ENCODE data around the gene POLR2E. TPM values are rescaled to one million over a fixed set of nuclear protein-coding genes. Genes with fewer than 3 reads are reported as not detected.

The POLR2E gene
- polyA plus RNA-seq, 1 donor (not counting 4 experiments of a cell fraction or from before 2014, with no cell fraction given): 178 TPM

DNA sequence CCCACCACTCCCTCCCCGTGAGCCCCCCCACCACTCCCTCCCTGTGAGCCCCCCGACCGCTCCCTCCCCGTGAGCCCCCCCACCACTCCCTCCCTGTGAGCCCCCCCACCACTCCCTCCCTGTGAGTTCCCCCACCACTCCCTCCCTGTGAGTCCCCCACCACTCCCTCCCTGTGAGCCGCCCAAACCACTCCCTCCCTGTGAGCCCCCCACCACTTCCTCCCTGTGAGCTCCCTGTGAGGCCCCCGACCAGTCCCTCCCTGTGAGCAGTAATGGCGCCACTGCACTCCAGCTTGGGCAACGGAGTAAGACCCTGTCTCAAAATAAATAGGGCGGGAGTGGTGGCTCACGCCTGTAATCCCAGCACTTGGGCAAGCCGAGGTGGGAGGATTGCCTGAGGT is 45.4 kb downstream of the POLR2E start:
- H3K4me3 ChIP-seq (ENCODE audit: control insufficient read depth in 2 of 3, extremely low read depth in 1 of 3, insufficient read depth in 2 of 3, low read depth in 1 of 3, low read length in 3 of 3): no peak overlapping the region
- H3K9ac ChIP-seq (ENCODE audit: control insufficient read depth, extremely low read depth, insufficient read depth, low read length): no peak overlapping the region
- no peak overlapping the region for H2AFZ ChIP-seq (ENCODE audit: control insufficient read depth, low read length)
- no peaks in the 10 kb centered on the region for H3K27me3 ChIP-seq (ENCODE audit: control insufficient read depth, extremely low read depth, insufficient read depth, low read length)
- H3K27ac ChIP-seq (ENCODE audit: control insufficient read depth, insufficient read depth, low read length): no peak overlapping the region
- dilution Hi-C loops (cut with MboI; ENCODE audit: extremely low pct_ligation_motif_present, low sequenced_read_pairs): no loop called here
- no peaks in the 10 kb centered on the region for H4K20me1 ChIP-seq (ENCODE audit: control insufficient read depth, extremely low read depth, insufficient read depth, low read length)
- no peak for FAIRE-seq
- H3K9me1 ChIP-seq (ENCODE audit: control insufficient read depth, extremely low read depth, insufficient read depth, low read length): no peaks in the 10 kb centered on the region
- no peaks in the 10 kb centered on the region for H3K79me2 ChIP-seq (ENCODE audit: control insufficient read depth, insufficient read depth, low read length)
- H3K4me2 ChIP-seq (ENCODE audit: control insufficient read depth, extremely low read depth, insufficient read depth, low read depth, low read length): no peak overlapping the region
- DNase-seq (ENCODE audit: low read depth, low spot score): no peak
- no peaks in the 10 kb centered on the region for H3K4me1 ChIP-seq (ENCODE audit: control insufficient read depth, extremely low read depth, insufficient read depth, low read length)
- H3K36me3 ChIP-seq (ENCODE audit: control insufficient read depth in 2 of 2, extremely low read depth in 1 of 2, insufficient read depth in 2 of 2, low read length in 2 of 2): peaks cover 0 to 11% of the 10 kb centered on the region in 2 experiments
- TF ChIP-seq, protein P1, sequence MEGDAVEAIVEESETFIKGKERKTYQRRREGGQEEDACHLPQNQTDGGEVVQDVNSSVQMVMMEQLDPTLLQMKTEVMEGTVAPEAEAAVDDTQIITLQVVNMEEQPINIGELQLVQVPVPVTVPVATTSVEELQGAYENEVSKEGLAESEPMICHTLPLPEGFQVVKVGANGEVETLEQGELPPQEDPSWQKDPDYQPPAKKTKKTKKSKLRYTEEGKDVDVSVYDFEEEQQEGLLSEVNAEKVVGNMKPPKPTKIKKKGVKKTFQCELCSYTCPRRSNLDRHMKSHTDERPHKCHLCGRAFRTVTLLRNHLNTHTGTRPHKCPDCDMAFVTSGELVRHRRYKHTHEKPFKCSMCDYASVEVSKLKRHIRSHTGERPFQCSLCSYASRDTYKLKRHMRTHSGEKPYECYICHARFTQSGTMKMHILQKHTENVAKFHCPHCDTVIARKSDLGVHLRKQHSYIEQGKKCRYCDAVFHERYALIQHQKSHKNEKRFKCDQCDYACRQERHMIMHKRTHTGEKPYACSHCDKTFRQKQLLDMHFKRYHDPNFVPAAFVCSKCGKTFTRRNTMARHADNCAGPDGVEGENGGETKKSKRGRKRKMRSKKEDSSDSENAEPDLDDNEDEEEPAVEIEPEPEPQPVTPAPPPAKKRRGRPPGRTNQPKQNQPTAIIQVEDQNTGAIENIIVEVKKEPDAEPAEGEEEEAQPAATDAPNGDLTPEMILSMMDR (optimal IDR thresholded peaks at IDR 0.05 in 1 of 3, IDR thresholded peaks at IDR 0.05 in 1 of 3, conservative IDR thresholded peaks at IDR 0.05 in 1 of 3; ENCODE audit: extremely low read depth in 1 of 3, insufficient read depth in 2 of 3, low read length in 3 of 3): no peak
- TF ChIP-seq EZH2 (IDR thresholded peaks at IDR 0.05; ENCODE audit: low read length): no peak
- no peaks in the 10 kb centered on the region for H3K9me3 ChIP-seq (ENCODE audit: control insufficient read depth, low read depth, low read length)

DNA sequence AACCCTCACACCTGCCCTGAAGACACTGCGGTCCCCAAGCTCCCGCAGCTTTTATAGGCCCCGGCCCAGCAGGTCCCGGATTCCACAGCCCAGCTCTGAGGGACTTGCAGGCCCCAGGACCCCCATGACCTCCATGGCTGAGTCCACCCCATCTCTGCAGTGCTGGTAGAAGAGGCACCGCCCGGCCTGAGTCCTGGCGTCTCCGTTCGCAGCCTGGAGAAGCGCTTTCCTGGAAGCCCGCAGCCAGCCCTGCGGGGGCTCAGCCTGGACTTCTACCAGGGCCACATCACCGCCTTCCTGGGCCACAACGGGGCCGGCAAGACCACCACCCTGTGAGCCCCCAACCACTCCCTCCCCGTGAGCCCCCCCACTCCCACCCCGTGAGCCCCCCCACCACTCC is 46.1 kb downstream of the POLR2E start:
- FAIRE-seq: no peak
- dilution Hi-C loops (cut with MboI; ENCODE audit: extremely low pct_ligation_motif_present, low sequenced_read_pairs): no loop called here

More for the DNA sequence above, 46.1 kb downstream of the POLR2E start:
- peaks cover 0 to 8% of the 10 kb centered on the region in 2 experiments for H3K36me3 ChIP-seq (ENCODE audit: control insufficient read depth in 2 of 2, extremely low read depth in 1 of 2, insufficient read depth in 2 of 2, low read length in 2 of 2)
- H3K9me3 ChIP-seq (ENCODE audit: control insufficient read depth, low read depth, low read length): no peaks in the 10 kb centered on the region
- no peak overlapping the region for H2AFZ ChIP-seq (ENCODE audit: control insufficient read depth, low read length)
- H3K79me2 ChIP-seq (ENCODE audit: control insufficient read depth, insufficient read depth, low read length): no peaks in the 10 kb centered on the region
- H3K27me3 ChIP-seq (ENCODE audit: control insufficient read depth, extremely low read depth, insufficient read depth, low read length): no peaks in the 10 kb centered on the region
- H3K4me2 ChIP-seq (ENCODE audit: control insufficient read depth, extremely low read depth, insufficient read depth, low read depth, low read length): no peak overlapping the region
- no peak overlapping the region for H3K27ac ChIP-seq (ENCODE audit: control insufficient read depth, insufficient read depth, low read length)
- TF ChIP-seq EZH2 (IDR thresholded peaks at IDR 0.05; ENCODE audit: low read length): no peak
- TF ChIP-seq, protein P1 (optimal IDR thresholded peaks at IDR 0.05 in 1 of 3, IDR thresholded peaks at IDR 0.05 in 1 of 3, conservative IDR thresholded peaks at IDR 0.05 in 1 of 3; ENCODE audit: extremely low read depth in 1 of 3, insufficient read depth in 2 of 3, low read length in 3 of 3): no peak
- no peaks in the 10 kb centered on the region for H3K4me1 ChIP-seq (ENCODE audit: control insufficient read depth, extremely low read depth, insufficient read depth, low read length)
- no peak overlapping the region for H3K9ac ChIP-seq (ENCODE audit: control insufficient read depth, extremely low read depth, insufficient read depth, low read length)
- H3K9me1 ChIP-seq (ENCODE audit: control insufficient read depth, extremely low read depth, insufficient read depth, low read length): no peaks in the 10 kb centered on the region
- no peak overlapping the region for H3K4me3 ChIP-seq (ENCODE audit: control insufficient read depth in 2 of 3, extremely low read depth in 1 of 3, insufficient read depth in 2 of 3, low read depth in 1 of 3, low read length in 3 of 3)
- no peak for DNase-seq (ENCODE audit: low read depth, low spot score)
- no peaks in the 10 kb centered on the region for H4K20me1 ChIP-seq (ENCODE audit: control insufficient read depth, extremely low read depth, insufficient read depth, low read length)
